OCI-LY1 (cell line): Measurements from ENCODE around the gene ATF6B.

Source experiments
- H2AFZ ChIP-seq: fragments of 200-600 bp; sonication (generic), shearing (Covaris generic); 2 replicates; pipeline ENCODE4 v1.6.0; 2014; ENCODE audit warnings: antibody characterized with exemption, mild to moderate bottlenecking, low read length
- H3F3A ChIP-seq: fragments of 200-600 bp; sonication (generic), shearing (Covaris generic); 2 replicates; pipeline ENCODE4 v1.6.0; 2014; ENCODE audit warnings: mild to moderate bottlenecking, antibody characterized with exemption, low read length, moderate library complexity; ENCODE audit not compliant: insufficient read depth
- H3K27ac ChIP-seq: fragments of 200-600 bp; sonication (generic); 2 replicates; pipeline ENCODE4 v1.5.1; 2014; ENCODE audit warnings: low read length, mixed run types, mild to moderate bottlenecking, low read depth; ENCODE audit not compliant: poor library complexity, severe bottlenecking
- H3K27me3 ChIP-seq: fragments of 200-600 bp; sonication (generic); 2 replicates; pipeline ENCODE4 v1.6.0; 2014; ENCODE audit warnings: antibody characterized with exemption, mild to moderate bottlenecking, low read length, moderate library complexity; ENCODE audit not compliant: insufficient read depth
- H3K36me3 ChIP-seq: fragments of 200-600 bp; sonication (generic); 2 replicates; pipeline ENCODE4 v1.6.1; 2014; ENCODE audit warnings: mild to moderate bottlenecking, antibody characterized with exemption, low read length, moderate library complexity, mixed read lengths; ENCODE audit not compliant: insufficient read depth
- H3K4me1 ChIP-seq: fragments of 200-600 bp; sonication (generic); 2 replicates; pipeline ENCODE4 v1.5.1; 2014; ENCODE audit warnings: mild to moderate bottlenecking, low read length, moderate library complexity; ENCODE audit not compliant: insufficient read depth, severe bottlenecking
- H3K4me2 ChIP-seq: fragments of 200-600 bp; sonication (generic), shearing (Covaris generic); 2 replicates; pipeline ENCODE4 v1.6.1; 2014; ENCODE audit warnings: low read length
- H3K4me3 ChIP-seq: fragments of 200-600 bp; sonication (generic); 2 replicates; pipeline ENCODE4 v1.5.1; 2014; ENCODE audit warnings: low read length, low read depth, mild to moderate bottlenecking, mixed read lengths; ENCODE audit not compliant: poor library complexity, severe bottlenecking
- H3K79me2 ChIP-seq: fragments of 200-600 bp; shearing (Covaris generic); 2 replicates; pipeline ENCODE4 v1.6.1; 2016; ENCODE audit warnings: mixed run types, low read length, mixed read lengths; ENCODE audit not compliant: insufficient read depth
- H3K9ac ChIP-seq: fragments of 200-600 bp; sonication (generic), shearing (Covaris generic); 2 replicates; pipeline ENCODE4 v1.6.1; 2014; ENCODE audit warnings: mild to moderate bottlenecking, low read length, mixed read lengths
- H3K9me2 ChIP-seq: fragments of 200-600 bp; sonication (generic), shearing (Covaris generic); 2 replicates; pipeline ENCODE4 v1.6.1; 2014; ENCODE audit warnings: low read depth, mild to moderate bottlenecking, low read length, mixed read lengths
- H3K9me3 ChIP-seq: fragments of 200-600 bp; shearing (Covaris generic); 2 replicates; pipeline ENCODE4 v1.6.1; 2014; ENCODE audit warnings: low read length, mixed read lengths
- H4K20me1 ChIP-seq: fragments of 200-600 bp; sonication (generic), shearing (Covaris generic); 2 replicates; pipeline ENCODE4 v1.6.0; 2016; ENCODE audit warnings: mild to moderate bottlenecking, low read length; ENCODE audit not compliant: insufficient read depth
- CTCF ChIP-seq: fragments of 200-600 bp; sonication (generic), shearing (Covaris generic); IDR thresholded peaks from 2 replicates; pipeline ENCODE4 v1.5.1; 2017; ENCODE audit warnings: mild to moderate bottlenecking, antibody characterized with exemption, low read length, moderate library complexity, mixed read lengths
- EZH2 ChIP-seq: fragments of 200-600 bp; sonication (generic), shearing (Covaris generic); IDR thresholded peaks from 2 replicates; pipeline ENCODE4 v1.8.0; 2017; ENCODE audit warnings: borderline replicate concordance, mixed run types, mild to moderate bottlenecking, antibody characterized with exemption, low read length, moderate library complexity, mixed read lengths

The ATF6B gene

GRCh38 chr6:32070814-32071543 is 57.1 kb downstream of the ATF6B start:
- H3K27me3 ChIP-seq, result no peaks in the 10 kb centered on the region
- H2AFZ ChIP-seq, result no peak overlapping the region
- no peaks in the 10 kb centered on the region for H3F3A ChIP-seq
- no peaks in the 10 kb centered on the region for H3K9me2 ChIP-seq
- H3K9me3 ChIP-seq, result no peaks in the 10 kb centered on the region
- no peaks in the 10 kb centered on the region for H4K20me1 ChIP-seq
- no peaks in the 10 kb centered on the region for H3K79me2 ChIP-seq
- no peaks in the 10 kb centered on the region for H3K36me3 ChIP-seq
- no peak overlapping the region for H3K27ac ChIP-seq
- H3K9ac ChIP-seq, result no peak overlapping the region
- no peak overlapping the region for H3K4me3 ChIP-seq
- no peaks in the 10 kb centered on the region for H3K4me1 ChIP-seq
- TF ChIP-seq CTCF (no peak), EZH2 (no peak)
- H3K4me2 ChIP-seq, result no peak overlapping the region

GRCh38 chr6:32069878-32070515 is 58.0 kb downstream of the ATF6B start:
- Histone ChIP-seq H3F3A (no peaks in the 10 kb centered on the region), H3K79me2 (no peaks in the 10 kb centered on the region), H3K4me3 (no peak overlapping the region), H3K9me3 (no peaks in the 10 kb centered on the region), H3K4me1 (no peaks in the 10 kb centered on the region), H3K9ac (no peak overlapping the region), H2AFZ (no peak overlapping the region), H4K20me1 (no peaks in the 10 kb centered on the region), H3K4me2 (no peak overlapping the region), H3K27ac (no peak overlapping the region), H3K27me3 (no peaks in the 10 kb centered on the region), H3K36me3 (no peaks in the 10 kb centered on the region), H3K9me2 (no peaks in the 10 kb centered on the region)
- TF ChIP-seq EZH2 (no peak), CTCF (no peak)

- no peak for TF ChIP-seq EZH2
- TF ChIP-seq CTCF, result no peak
- H3K36me3 ChIP-seq, result no peaks in the 10 kb centered on the region
- H3K9ac ChIP-seq, result no peak overlapping the region
- no peaks in the 10 kb centered on the region for H3K9me3 ChIP-seq
- no peak overlapping the region for H3K4me2 ChIP-seq
- H3K27ac ChIP-seq, result no peak overlapping the region
- no peak overlapping the region for H2AFZ ChIP-seq
- no peaks in the 10 kb centered on the region for H3K27me3 ChIP-seq
- H3K79me2 ChIP-seq, result no peaks in the 10 kb centered on the region
- H3F3A ChIP-seq, result no peaks in the 10 kb centered on the region
- no peak overlapping the region for H3K4me3 ChIP-seq
- H3K4me1 ChIP-seq, result no peaks in the 10 kb centered on the region
- no peaks in the 10 kb centered on the region for H3K9me2 ChIP-seq
- no peaks in the 10 kb centered on the region for H4K20me1 ChIP-seq
These were observed 58.6 kb downstream of the ATF6B start for GRCh38 chr6:32069460-32069859.
